WTC11 (cell line): ENCODE data around the gene SAMMSON.

Experiments
- CTCF ChIP-seq: fragments of 200-600 bp; IDR thresholded peaks from 2 replicates; pipeline ENCODE4 v1.8.0; 2022; ENCODE audit warnings: antibody characterized with exemption
- ETV6 ChIP-seq: sonication (generic); formaldehyde crosslinking; IDR thresholded peaks from 2 replicates; pipeline ENCODE4 v1.8.1; 2022; ENCODE audit warnings: mild to moderate bottlenecking, missing genetic modification reagents
- NFYB ChIP-seq: sonication (generic); formaldehyde crosslinking; conservative IDR thresholded peaks from 2 replicates; pipeline ENCODE4 v1.8.0; 2022; ENCODE audit warnings: low read depth, missing genetic modification reagents
- NR1H2 ChIP-seq: sonication (generic); formaldehyde crosslinking; IDR thresholded peaks from 2 replicates; pipeline ENCODE4 v1.9.0; 2021; ENCODE audit warnings: mild to moderate bottlenecking, moderate library complexity, missing genetic modification reagents
- PREB ChIP-seq: sonication (generic); formaldehyde crosslinking; IDR thresholded peaks from 2 replicates; pipeline ENCODE4 v1.8.1; 2022; ENCODE audit warnings: mild to moderate bottlenecking, missing genetic modification reagents, moderate library complexity, borderline replicate concordance

GRCh38 chr3:70040386-70040785 is 40.9 kb downstream of the SAMMSON start:
- no peak for TF ChIP-seq CTCF
- TF ChIP-seq ETV6 (CRISPR knock-in tag) = no peak
- no peak for TF ChIP-seq NFYB (CRISPR knock-in tag)
- no peak for TF ChIP-seq NR1H2
- TF ChIP-seq PREB (CRISPR knock-in tag) = no peak
